Gastrocnemius medialis (tissue), 4 donors: Measurements from ENCODE around the gene PCID2. TPM values are rescaled to one million over a fixed set of nuclear protein-coding genes. Genes with fewer than 3 reads are reported as not detected.

Experiments
- ATAC-seq, 2 donors: fragments of 150-250 bp; one replicate each; pipeline ENCODE4 v1.9.1; 2016
- DNase-seq, 2 donors: peaks; one replicate each; pipeline ENCODE4 v3.0.0-alpha.2; 2019
- H3K27ac ChIP-seq, 4 donors: fragments of 200-600 bp; sonication (generic); 1 replicate in 1 of 4; 2 replicates in 3 of 4; pipeline ENCODE4 v1.5.1; 2016 to 2018; ENCODE audit warnings: mild to moderate bottlenecking in 2 of 4, moderate library complexity in 1 of 4
- H3K27me3 ChIP-seq, 3 donors: fragments of 200-600 bp; sonication (generic) in 2 of 3; 1 replicate in 1 of 3; 2 replicates in 2 of 3; pipeline versions ENCODE4 v1.5.1 to v1.6.0; 2016 to 2019; ENCODE audit warnings: mild to moderate bottlenecking in 1 of 3, moderate library complexity in 1 of 3
- H3K36me3 ChIP-seq, 2 donors: fragments of 200-600 bp; sonication (generic) in 1 of 2; one replicate each; pipeline ENCODE4 v1.5.1; 2017 to 2018
- H3K4me1 ChIP-seq, 2 donors: fragments of 200-600 bp; sonication (generic) in 1 of 2; one replicate each; pipeline ENCODE4 v1.5.1; 2016 to 2017; ENCODE audit warnings: mild to moderate bottlenecking in 2 of 2
- H3K4me3 ChIP-seq, 4 donors: fragments of 200-600 bp; sonication (generic) in 3 of 4; 1 replicate in 1 of 4; 2 replicates in 3 of 4; pipeline ENCODE4 v1.5.1; 2016 to 2019; ENCODE audit warnings: mild to moderate bottlenecking in 2 of 4
- H3K9me3 ChIP-seq, 3 donors: fragments of 200-600 bp; sonication (generic) in 2 of 3; 1 replicate in 1 of 3; 2 replicates in 2 of 3; pipeline ENCODE4 v1.5.1; 2016 to 2019
- POLR2A ChIP-seq, 2 donors: fragments of 450-650 bp; IDR thresholded peaks; one replicate each; pipeline ENCODE4 v1.6.1; 2017; ENCODE audit warnings: antibody characterized with exemption in 2 of 2, mild to moderate bottlenecking in 2 of 2, moderate library complexity in 2 of 2
- in situ Hi-C, 4 donors: fragments of 200-750 bp; cut with MboI; loops; one replicate each; pipeline versions ENCODE4 v1.15.0 to v1.8.0; 2017; ENCODE audit warnings: low sequenced_read_pairs in 4 of 4
- intact Hi-C: fragments of 100-400 bp; cut with DNase I; formaldehyde crosslinking; loops from one replicate; pipeline ENCODE4 v1.15.1; 2023; ENCODE audit warnings: low total_unique reads
- total RNA-seq, 4 donors: library from RNA; depleted of rRNA; stranded (reverse); fragments of >200 nt; gene quantifications; one replicate each; pipeline versions ENCODE4 v1.1.0 to v1.2.3, GENCODE V29; 2016
- TF ChIP-seq, protein P1 (sequence below), 5 experiments: fragments of 450-650 bp in 3 of 5; fragments of 200-600 bp in 2 of 5; sonication (generic) in 2 of 5; IDR thresholded peaks in 4 of 5; conservative IDR thresholded peaks in 1 of 5; 1 replicate in 4 of 5; 2 replicates in 1 of 5; pipeline ENCODE4 v1.5.1; 2016 to 2019; ENCODE audit warnings: antibody characterized with exemption in 5 of 5, mild to moderate bottlenecking in 3 of 5, moderate library complexity in 3 of 5

The PCID2 gene
- total RNA-seq, 4 donors from 2014 or later, result 26.4 to 45.6 (median 28.0) TPM

DNA sequence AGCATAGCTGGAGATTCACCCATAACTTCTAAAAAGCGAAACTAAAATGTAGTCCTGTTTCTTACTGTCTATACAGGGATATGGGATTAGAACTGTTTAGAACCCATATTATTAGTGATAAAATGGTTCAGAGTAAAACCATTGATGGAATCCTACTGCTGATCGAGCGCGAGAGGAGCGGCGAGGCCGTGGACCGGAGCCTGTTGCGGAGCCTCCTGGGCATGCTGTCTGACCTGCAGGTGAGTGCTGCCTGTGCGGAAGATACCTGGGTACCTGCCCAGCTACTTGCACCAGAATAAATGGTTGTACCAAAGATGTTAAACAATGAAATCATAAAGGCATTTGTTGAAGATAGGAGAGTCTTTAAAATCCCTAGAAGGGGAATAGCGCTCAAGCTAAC, 24.6 kb upstream of the PCID2 start:
- DNase-seq, result no peak
- Histone ChIP-seq H3K27ac (no peak overlapping the region), H3K9me3 (no peaks in the 10 kb centered on the region), H3K27me3 (no peaks in the 10 kb centered on the region), H3K36me3 (peaks cover under 1 to 75% of the 10 kb centered on the region in 2 donors), H3K4me3 (no peak overlapping the region), H3K4me1 (no peaks in the 10 kb centered on the region)
- no peak for ATAC-seq
- in situ Hi-C loops (no loop called here), intact Hi-C loops (no loop called here)
- TF ChIP-seq, protein P1, sequence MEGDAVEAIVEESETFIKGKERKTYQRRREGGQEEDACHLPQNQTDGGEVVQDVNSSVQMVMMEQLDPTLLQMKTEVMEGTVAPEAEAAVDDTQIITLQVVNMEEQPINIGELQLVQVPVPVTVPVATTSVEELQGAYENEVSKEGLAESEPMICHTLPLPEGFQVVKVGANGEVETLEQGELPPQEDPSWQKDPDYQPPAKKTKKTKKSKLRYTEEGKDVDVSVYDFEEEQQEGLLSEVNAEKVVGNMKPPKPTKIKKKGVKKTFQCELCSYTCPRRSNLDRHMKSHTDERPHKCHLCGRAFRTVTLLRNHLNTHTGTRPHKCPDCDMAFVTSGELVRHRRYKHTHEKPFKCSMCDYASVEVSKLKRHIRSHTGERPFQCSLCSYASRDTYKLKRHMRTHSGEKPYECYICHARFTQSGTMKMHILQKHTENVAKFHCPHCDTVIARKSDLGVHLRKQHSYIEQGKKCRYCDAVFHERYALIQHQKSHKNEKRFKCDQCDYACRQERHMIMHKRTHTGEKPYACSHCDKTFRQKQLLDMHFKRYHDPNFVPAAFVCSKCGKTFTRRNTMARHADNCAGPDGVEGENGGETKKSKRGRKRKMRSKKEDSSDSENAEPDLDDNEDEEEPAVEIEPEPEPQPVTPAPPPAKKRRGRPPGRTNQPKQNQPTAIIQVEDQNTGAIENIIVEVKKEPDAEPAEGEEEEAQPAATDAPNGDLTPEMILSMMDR (IDR thresholded peaks at IDR 0.05 in 4 of 5, conservative IDR thresholded peaks at IDR 0.05 in 1 of 5), result no peak
- TF ChIP-seq POLR2A (IDR thresholded peaks at IDR 0.05), result no peak

DNA sequence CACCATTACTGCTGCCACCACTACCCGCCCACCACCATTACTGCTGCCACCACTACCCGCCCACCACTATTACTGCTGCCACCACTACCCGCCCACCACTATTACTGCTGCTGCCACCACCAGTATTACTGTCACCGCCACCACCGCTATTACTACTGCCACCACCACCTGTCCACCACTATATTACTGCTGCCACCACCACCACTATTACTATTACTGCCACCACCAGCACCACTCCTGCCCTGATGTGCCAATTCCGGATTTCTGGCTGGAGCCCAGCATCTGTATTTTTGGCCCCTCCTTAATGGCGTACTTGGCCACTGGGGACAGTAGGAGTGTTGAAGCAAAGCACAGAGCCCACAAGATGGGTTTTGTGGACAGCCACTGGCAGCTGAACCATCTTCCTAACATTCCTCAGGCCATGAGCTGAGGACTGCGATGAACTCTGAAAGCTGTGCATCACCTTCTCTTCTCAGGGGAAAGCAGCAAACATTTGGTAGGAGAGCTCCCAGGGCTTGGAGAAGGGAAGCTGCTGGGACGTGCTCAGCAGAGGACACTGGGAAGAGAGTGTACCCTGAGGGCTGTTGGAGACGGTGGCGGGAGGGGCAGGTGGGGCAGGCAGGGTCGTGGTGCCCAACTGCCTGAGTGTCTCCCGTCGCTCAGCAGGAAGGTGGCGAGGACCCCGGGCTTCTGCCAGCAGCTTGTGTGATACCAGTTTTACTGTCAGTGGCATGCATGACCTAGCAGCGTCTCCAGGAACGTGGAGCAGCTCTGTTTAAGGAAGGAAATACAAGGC, 23.9 kb upstream of the PCID2 start:
- no peak overlapping the region for H3K4me3 ChIP-seq
- H3K9me3 ChIP-seq, result no peaks in the 10 kb centered on the region
- H3K4me1 ChIP-seq, result no peaks in the 10 kb centered on the region
- H3K36me3 ChIP-seq, result peaks cover 3 to 75% of the 10 kb centered on the region in 2 donors
- in situ Hi-C loops (no loop called here), intact Hi-C loops (no loop called here)
- H3K27me3 ChIP-seq, result no peaks in the 10 kb centered on the region
- TF ChIP-seq, protein P1 (IDR thresholded peaks at IDR 0.05 in 4 of 5, conservative IDR thresholded peaks at IDR 0.05 in 1 of 5), result no peak
- no peak for TF ChIP-seq POLR2A (IDR thresholded peaks at IDR 0.05)
- H3K27ac ChIP-seq, result no peak overlapping the region
- ATAC-seq (no peak), DNase-seq (no peak)

DNA sequence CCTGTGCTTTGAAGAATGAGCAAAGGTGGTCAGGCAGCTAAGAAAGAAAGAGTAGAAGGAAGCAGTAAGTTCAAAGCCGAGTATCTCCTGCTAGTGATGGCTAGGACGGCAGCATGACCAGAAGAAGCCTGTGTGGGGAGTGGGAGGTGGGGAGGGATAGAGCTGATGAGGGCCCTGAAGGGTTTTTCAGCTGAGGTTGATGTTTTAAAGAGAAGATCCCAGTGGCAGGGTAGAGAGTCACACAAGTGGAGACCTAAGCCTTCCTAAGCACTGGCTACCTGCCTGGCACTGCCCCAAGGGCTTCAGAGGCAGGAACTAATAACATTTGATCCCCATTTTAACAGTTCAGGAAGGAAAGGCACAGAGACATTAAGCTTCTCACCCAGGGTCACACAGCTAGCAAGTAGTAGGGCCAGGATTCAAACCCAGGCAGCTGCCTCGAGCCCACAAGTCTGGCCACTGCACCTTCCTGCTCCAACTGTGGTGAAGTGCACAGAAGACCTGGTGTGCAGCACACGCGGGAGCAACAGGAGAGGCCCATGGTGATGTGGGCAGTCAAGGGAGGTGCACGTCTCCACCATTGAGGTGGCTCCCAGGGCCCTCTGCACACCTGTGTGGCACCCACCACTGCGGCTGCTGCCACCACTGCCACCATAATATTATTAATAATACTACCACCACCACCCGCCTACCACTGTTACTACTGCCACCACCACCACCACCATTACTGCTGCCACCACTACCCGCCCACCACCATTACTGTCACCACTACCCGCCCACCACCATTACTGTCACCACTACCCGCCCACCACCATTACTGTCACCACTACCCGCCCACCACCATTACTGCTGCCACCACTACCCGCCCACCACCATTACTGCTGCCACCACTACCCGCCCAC, 23.1 kb upstream of the PCID2 start:
- peaks cover 3 to 75% of the 10 kb centered on the region in 2 donors for H3K36me3 ChIP-seq
- no peaks in the 10 kb centered on the region for H3K4me1 ChIP-seq
- TF ChIP-seq, protein P1 (IDR thresholded peaks at IDR 0.05 in 4 of 5, conservative IDR thresholded peaks at IDR 0.05 in 1 of 5), result no peak
- no peak for TF ChIP-seq POLR2A (IDR thresholded peaks at IDR 0.05)
- DNase-seq, result no peak
- H3K9me3 ChIP-seq, result no peaks in the 10 kb centered on the region
- H3K4me3 ChIP-seq, result no peak overlapping the region
- no peak for ATAC-seq
- intact Hi-C loops, result no loop called here
- no peaks in the 10 kb centered on the region for H3K27me3 ChIP-seq
- in situ Hi-C loops, result no loop called here
- no peak overlapping the region for H3K27ac ChIP-seq

DNA sequence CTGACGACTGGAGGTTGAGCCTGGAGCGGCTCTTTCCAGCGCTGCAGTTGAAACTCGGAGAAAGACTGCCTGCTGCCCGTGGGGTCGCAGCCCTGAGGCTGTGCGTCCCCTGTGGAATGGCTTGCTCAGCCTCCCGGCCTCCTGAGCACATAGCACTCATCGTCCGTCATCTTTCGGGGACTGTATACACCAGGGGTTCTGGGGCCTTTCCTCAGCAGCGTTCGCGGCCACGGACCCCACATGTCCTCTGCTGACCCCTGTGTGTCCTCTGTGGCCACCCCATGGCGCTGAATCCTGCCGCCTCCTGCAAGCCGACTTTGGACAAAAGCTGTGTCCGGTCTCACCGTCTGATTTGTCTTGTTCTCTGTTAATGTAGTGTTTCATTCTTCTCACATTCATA, 21.3 kb upstream of the PCID2 start:
- intact Hi-C loops (no loop called here), in situ Hi-C loops (no loop called here)
- H3K27me3 ChIP-seq, result no peaks in the 10 kb centered on the region
- H3K4me1 ChIP-seq, result no peaks in the 10 kb centered on the region
- TF ChIP-seq, protein P1 (IDR thresholded peaks at IDR 0.05 in 4 of 5, conservative IDR thresholded peaks at IDR 0.05 in 1 of 5), result no peak
- TF ChIP-seq POLR2A (IDR thresholded peaks at IDR 0.05), result no peak
- H3K4me3 ChIP-seq, result no peak overlapping the region
- H3K36me3 ChIP-seq, result peaks cover 3 to 78% of the 10 kb centered on the region in 2 donors
- H3K27ac ChIP-seq, result no peak overlapping the region
- H3K9me3 ChIP-seq, result no peaks in the 10 kb centered on the region
- no peak for DNase-seq
- no peak for ATAC-seq
